HCT116 (cell line): ENCODE measurements around the gene WWOX.

Source experiments
- EZH2 ChIP-seq: fragments of 200-600 bp; sonication (generic); IDR thresholded peaks from 2 replicates; pipeline ENCODE4 v1.6.1; 2017; ENCODE audit warnings: antibody characterized with exemption, mixed run types
- FOSL1 ChIP-seq: IDR thresholded peaks from 2 replicates; pipeline ENCODE4 v1.6.1; 2012; ENCODE audit warnings: low read depth
- JUND ChIP-seq: IDR thresholded peaks from 2 replicates; pipeline ENCODE4 v1.6.1; 2012
- POLR2A ChIP-seq: IDR thresholded peaks from 2 replicates; pipeline ENCODE4 v1.7.0; 2011; ENCODE audit warnings: borderline replicate concordance; ENCODE audit not compliant: insufficient read depth, insufficient read length; ENCODE audit errors: extremely low read depth
- POLR2AphosphoS5 ChIP-seq: IDR thresholded peaks from 2 replicates; pipeline ENCODE4 v1.6.1; 2011; ENCODE audit warnings: mild to moderate bottlenecking, low read depth, low read length, moderate library complexity
- RAD21 ChIP-seq: IDR thresholded peaks from 2 replicates; pipeline ENCODE4 v1.6.1; 2012; ENCODE audit warnings: low read depth, mild to moderate bottlenecking
- SP1 ChIP-seq: IDR thresholded peaks from 2 replicates; pipeline ENCODE4 v1.6.1; 2012; ENCODE audit warnings: low read depth
- TCF7L2 ChIP-seq: IDR thresholded peaks from 2 replicates; pipeline ENCODE4 v1.7.0; 2011; ENCODE audit warnings: borderline replicate concordance, inconsistent platforms; ENCODE audit not compliant: insufficient read depth, insufficient read length; ENCODE audit errors: extremely low read depth
- YY1 ChIP-seq: IDR thresholded peaks from 2 replicates; pipeline ENCODE4 v1.6.1; 2011; ENCODE audit warnings: low read length, low read depth, moderate library complexity, mild to moderate bottlenecking; ENCODE audit not compliant: insufficient replicate concordance; ENCODE audit errors: extremely low read depth
- ZFX ChIP-seq: fragments of 450-650 bp; IDR thresholded peaks from 2 replicates; pipeline ENCODE4 v1.6.1; 2017
- TF ChIP-seq, protein P1 (sequence below): IDR thresholded peaks from 2 replicates; pipeline ENCODE4 v1.6.1; 2012
- TF ChIP-seq, protein P2 (sequence below), 3 experiments: fragments of 200-600 bp in 1 of 3; sonication (generic) in 1 of 3; IDR thresholded peaks in 2 of 3; conservative IDR thresholded peaks in 1 of 3; 2 replicates each; pipeline ENCODE4 v1.5.1; 2012 to 2017; ENCODE audit warnings: low read depth in 2 of 3, low read length in 2 of 3, antibody characterized with exemption in 1 of 3, borderline replicate concordance in 1 of 3, control low read depth in 1 of 3, mild to moderate bottlenecking in 1 of 3, mixed read lengths in 1 of 3, mixed run types in 1 of 3, moderate library complexity in 1 of 3; ENCODE audit not compliant: insufficient read depth in 1 of 3
- TF ChIP-seq, protein P3 (sequence below): IDR thresholded peaks from 2 replicates; pipeline ENCODE4 v1.6.1; 2012
- TF ChIP-seq, protein P4 (sequence below): IDR thresholded peaks from 2 replicates; pipeline ENCODE4 v1.6.1; 2011; ENCODE audit warnings: mild to moderate bottlenecking, low read length, moderate library complexity; ENCODE audit not compliant: insufficient replicate concordance; ENCODE audit errors: extremely low read depth

DNA sequence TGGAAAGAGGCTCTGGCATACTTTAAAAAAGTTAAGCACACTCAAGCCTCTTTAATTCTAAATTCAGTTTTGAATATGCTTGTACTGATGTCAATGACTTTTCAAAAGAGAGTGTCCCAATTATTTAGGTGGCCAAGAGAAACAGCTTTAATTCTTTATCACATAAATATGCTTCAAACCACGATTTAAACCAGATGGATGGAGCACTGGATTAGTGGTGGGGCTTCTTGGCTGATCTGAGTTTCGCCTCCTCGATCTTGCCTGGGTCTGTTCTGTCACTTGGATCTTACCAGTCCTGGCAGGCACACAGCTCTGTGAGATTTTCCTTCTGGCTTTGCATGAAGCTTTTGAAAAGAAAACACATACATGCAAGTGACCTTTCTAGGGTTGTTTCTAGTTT lies 1033.2 kb downstream of the WWOX start:
- TF ChIP-seq EZH2, result no peak
- no peak for TF ChIP-seq POLR2A
- TF ChIP-seq, protein P1, sequence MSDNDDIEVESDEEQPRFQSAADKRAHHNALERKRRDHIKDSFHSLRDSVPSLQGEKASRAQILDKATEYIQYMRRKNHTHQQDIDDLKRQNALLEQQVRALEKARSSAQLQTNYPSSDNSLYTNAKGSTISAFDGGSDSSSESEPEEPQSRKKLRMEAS, result no peak
- TF ChIP-seq, protein P2, sequence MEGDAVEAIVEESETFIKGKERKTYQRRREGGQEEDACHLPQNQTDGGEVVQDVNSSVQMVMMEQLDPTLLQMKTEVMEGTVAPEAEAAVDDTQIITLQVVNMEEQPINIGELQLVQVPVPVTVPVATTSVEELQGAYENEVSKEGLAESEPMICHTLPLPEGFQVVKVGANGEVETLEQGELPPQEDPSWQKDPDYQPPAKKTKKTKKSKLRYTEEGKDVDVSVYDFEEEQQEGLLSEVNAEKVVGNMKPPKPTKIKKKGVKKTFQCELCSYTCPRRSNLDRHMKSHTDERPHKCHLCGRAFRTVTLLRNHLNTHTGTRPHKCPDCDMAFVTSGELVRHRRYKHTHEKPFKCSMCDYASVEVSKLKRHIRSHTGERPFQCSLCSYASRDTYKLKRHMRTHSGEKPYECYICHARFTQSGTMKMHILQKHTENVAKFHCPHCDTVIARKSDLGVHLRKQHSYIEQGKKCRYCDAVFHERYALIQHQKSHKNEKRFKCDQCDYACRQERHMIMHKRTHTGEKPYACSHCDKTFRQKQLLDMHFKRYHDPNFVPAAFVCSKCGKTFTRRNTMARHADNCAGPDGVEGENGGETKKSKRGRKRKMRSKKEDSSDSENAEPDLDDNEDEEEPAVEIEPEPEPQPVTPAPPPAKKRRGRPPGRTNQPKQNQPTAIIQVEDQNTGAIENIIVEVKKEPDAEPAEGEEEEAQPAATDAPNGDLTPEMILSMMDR (IDR thresholded peaks at IDR 0.05 in 2 of 3, conservative IDR thresholded peaks at IDR 0.05 in 1 of 3; ENCODE audit: borderline replicate concordance in 1 of 3, insufficient read depth in 1 of 3, low read depth in 2 of 3, low read length in 2 of 3), result no peak
- TF ChIP-seq FOSL1, result no peak
- no peak for TF ChIP-seq ZFX
- TF ChIP-seq JUND, result no peak
- no peak for TF ChIP-seq SP1
- no peak for TF ChIP-seq TCF7L2
- TF ChIP-seq, protein P3, sequence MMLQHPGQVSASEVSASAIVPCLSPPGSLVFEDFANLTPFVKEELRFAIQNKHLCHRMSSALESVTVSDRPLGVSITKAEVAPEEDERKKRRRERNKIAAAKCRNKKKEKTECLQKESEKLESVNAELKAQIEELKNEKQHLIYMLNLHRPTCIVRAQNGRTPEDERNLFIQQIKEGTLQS, result no peak
- no peak for TF ChIP-seq RAD21
- TF ChIP-seq POLR2AphosphoS5, result no peak
- TF ChIP-seq, protein P4, sequence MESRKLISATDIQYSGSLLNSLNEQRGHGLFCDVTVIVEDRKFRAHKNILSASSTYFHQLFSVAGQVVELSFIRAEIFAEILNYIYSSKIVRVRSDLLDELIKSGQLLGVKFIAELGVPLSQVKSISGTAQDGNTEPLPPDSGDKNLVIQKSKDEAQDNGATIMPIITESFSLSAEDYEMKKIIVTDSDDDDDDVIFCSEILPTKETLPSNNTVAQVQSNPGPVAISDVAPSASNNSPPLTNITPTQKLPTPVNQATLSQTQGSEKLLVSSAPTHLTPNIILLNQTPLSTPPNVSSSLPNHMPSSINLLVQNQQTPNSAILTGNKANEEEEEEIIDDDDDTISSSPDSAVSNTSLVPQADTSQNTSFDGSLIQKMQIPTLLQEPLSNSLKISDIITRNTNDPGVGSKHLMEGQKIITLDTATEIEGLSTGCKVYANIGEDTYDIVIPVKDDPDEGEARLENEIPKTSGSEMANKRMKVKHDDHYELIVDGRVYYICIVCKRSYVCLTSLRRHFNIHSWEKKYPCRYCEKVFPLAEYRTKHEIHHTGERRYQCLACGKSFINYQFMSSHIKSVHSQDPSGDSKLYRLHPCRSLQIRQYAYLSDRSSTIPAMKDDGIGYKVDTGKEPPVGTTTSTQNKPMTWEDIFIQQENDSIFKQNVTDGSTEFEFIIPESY, result no peak
- TF ChIP-seq YY1, result no peak
